NCI-H1436 (cell line): ENCODE data around the gene GAS2L3.

Source experiments
- DNase-seq: peaks from one replicate; lab custom pipeline; 2025; lab: John Stamatoyannopoulos, UW

The GAS2L3 gene

DNA sequence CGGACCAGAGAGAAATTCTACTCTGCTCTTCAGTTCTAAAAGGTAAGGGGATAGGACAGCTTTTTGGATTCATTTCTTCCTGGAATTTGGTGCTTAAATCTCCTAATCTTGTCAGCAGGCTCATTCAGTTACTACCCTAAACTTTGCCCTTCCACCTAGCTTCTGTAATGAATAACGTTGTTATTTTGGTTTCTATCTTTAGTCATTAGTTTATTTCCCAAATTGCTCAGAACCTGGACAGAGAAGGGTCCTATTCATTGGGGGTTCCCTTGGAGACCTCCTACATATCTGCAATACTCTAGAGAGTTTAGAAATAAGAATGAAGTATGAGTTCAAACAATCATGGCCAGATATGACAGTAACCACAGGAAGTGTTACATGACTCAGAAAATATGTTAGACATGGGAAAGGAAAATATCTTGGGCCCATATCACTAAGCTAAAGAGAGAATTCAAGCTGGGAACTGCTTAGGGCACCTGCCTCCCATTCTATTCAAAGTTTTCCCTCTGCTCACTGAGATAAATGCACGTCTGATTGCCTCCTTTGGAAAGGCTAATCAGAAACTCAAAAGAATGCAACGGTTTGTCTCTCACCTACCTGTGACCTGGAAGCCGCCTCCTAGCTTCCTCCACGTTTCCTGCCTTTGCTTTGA, 87.9 kb downstream of the GAS2L3 start:
- DNase-seq: no peak

DNA sequence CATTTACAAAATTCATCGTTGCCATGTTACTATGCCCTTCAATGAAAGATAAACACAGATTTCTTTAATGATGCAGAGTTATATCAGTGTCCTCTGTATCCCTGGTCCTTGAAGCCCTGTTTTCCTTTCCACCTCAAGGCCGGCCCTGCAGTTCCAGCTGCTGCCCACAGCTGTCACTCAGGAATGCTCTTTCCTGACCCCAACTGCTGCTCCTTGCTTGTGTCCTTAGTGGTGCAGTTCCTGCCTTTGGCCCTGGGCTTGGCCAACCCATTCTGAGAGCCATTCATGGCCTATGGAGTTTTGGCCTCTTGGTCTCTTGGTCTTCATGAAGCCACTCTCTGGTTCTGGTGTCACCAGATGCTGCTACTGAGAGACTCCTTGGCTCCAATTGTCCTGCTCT, 93.1 kb downstream of the GAS2L3 start:
- DNase-seq: no peak

DNA sequence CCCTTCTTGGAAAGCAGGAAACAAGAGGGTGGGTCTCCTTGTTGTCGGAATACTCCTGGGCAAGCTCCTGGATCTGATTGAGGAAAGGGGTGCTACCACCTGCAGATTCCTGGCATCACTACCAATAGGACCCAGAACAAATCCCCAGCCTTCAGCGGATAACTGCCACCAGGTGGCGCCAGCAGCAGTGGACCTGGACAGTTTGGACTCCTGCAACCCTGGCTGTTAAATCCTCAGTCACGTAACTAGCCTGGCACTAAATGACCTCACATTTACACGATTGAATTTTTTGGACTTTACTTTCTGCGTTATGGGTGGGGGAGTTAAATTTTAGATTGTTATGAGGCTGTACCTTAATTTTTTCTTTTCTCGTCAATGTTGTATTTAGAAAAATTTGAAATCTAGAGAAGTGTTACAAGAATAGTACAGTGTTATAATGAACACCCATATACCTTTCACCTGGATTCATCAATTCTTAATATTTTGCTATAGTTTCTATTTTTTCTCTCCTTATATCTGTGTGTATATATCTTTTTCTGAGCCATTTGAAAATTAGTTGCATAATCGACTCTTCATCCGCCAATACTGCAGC, 95.6 kb downstream of the GAS2L3 start:
- DNase-seq: peak; percentile 73

DNA sequence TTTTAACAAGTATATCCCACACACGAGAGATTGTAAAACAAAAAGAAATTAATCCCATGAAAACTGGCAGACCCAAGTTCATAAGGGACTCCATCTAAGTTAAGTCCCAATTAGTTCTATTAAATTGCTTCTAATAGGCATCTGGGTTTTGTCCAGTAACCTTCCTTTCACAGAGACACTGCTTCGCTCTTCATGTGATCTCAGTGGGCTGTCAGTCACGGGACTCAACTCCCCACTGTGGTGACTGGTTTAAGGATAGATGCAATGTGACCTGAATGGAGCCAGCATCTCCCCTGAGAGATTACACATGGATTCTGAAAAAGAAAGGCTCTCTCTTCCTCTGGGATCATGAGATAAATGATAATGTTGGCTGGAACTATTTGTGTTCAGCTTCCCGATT, 96.4 kb downstream of the GAS2L3 start:
- no peak for DNase-seq

DNA sequence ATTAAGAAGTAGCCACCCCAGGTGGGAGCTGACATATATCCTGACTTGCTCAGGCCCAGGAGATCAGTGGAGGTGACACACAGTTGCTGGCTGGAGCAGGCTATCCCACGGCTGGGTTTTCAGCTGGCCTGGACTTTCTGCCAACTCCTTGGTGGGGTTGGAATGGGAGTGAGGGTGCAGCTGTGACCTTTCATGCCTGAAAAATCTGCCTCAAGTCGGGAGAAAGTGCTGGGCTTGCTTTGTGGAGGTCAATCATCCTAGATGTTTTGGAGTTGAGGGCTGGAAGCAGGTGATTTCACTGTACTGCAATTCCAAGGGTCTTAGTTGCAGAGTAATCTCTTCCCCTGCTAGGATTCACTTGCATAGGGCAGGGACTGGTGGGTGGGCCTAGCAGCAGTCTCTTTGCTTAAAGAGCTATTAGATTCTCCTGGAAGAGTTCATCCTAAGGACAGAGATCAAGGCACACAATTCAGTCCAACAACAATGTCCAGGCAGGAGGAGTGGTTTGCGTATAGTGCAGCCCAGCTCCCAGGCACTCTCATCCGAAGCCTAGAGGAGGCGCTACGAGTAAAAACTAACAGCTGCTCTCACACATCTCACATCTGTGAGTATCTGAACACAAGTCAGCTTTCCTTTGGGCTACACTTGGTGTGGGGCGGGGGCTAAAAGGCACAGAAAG, 98.1 kb downstream of the GAS2L3 start:
- no peak for DNase-seq

DNA sequence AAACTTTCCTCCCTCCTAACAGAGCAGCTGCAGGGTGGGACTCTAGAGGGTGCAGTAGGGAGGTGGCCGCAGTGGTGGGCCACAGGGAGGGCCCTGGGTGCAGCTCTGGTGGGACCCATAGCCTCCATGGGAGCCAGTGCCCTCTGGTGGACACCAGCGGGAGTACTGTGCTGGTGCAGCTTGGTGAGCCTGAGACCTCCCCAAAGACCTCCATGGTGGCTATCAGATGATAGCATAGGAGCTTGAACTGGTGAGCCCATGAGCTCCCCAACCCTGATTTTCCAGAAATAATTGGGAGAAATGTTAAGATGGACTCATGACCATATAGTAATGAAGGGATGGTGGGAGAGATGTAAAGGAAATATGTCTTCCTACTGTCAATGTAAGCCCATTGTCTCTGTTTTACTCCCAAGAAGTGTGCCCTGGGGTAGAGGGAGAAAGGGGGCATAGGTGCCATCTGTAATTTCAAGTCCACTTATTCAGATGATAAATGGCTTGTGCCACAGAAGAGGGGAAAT, 98.7 kb downstream of the GAS2L3 start:
- DNase-seq: peak; percentile 4

DNA sequence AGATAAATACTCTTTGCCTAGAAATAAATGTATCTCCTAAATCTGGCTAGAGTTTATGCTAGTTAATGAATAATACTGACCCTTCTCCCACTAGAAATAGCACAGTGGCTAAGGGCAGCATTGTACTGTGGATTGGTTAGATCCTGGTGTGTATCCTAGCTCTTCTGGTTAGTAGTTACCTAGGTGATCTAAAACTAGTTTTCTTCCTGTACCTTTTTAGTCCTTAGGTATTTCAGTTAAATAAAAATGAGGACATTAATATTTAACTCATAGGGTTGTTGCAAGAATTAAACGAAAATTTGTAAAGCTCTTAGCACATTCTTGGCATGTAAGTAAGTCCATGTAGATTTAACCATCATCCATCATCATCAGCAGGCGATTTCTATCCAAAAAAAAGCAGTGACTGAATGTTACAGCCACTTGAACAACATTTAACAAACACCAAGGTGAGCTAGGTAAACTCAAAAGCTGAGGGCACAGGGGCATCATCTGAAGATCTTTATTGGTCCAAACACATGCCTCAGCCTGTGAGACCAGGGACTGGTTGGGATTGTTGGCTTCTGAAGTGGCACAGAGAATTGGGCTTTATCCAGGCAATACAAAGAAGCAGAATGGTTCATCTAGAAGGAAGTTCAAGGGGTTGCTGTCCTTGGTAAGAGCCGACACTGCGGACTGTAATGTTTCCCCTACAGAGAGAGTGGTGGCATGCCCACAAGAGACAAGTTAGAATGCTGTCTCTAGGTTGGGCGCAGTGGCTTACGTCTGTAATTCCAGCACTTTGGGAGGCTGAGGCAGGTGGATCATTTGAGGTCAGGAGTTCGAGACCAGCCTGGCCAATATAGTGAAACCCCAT, 100.8 kb downstream of the GAS2L3 start:
- no peak for DNase-seq
